GM21390 (cell line): ENCODE data around the gene EMILIN2.

ENCODE experiments used
- ATAC-seq: cut with Tn5 transposase; IDR thresholded peaks from one replicate; pipeline ENCODE4 v1.9.1; 2021; ENCODE audit not compliant: unreplicated experiment

Gene EMILIN2

GRCh38 chr18:2872095-2872494 is 25.3 kb downstream of the EMILIN2 start:
- no peak for ATAC-seq

- ATAC-seq: no peak
Observed at GRCh38 chr18:2874765-2875164, 28.0 kb downstream of the EMILIN2 start.

DNA sequence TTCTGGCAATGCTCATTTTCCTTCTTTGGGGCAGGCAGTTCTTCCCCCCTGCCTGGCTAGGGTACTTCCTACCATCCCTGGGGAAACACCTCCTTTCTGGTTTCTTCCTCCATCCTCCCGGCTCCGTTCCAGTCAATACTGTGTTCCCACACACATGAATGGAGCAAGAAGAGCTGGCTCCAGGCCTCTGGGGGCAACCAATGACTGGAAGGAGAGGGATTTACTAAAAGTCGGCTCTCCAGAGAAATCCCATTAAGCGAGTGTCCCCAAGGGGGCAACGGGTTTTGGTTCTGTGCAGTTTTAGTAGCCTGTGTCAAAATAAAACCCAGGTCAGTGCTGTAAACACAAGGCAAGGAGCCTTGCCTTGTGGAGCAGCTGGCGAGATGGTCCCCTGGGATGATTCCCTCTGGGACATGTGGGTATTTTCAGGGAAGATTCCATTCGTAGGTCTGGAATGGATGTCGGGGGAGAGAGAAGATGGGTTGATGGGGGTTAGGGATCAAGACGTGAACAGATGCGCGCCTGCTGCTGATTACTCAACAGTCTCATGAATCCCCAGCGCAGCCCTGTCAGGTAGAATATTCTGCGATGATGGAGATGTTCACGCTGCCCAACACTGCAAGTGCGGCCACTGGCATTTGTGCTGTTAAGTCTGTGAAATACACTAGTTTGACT is 32.0 kb downstream of the EMILIN2 start:
- no peak for ATAC-seq

DNA sequence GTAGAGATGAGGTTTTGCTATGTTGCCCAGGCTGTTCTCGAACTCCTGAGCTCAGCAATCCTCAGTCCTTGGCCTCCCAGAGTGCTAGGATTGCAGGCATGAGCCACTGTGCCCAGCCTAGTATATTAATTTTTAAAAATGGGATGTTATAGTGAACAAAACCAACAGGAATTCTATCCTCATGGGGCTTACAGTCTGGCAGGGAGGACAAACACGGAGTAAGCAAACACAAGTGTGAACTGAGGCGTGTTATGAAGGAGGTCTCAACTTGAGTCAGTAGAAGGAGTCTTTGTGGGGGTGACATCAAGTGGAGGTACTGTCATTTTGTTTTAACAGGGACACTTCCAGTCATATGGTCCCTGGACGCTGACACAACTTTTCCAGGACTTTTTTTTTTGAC is 33.1 kb downstream of the EMILIN2 start:
- no peak for ATAC-seq

DNA sequence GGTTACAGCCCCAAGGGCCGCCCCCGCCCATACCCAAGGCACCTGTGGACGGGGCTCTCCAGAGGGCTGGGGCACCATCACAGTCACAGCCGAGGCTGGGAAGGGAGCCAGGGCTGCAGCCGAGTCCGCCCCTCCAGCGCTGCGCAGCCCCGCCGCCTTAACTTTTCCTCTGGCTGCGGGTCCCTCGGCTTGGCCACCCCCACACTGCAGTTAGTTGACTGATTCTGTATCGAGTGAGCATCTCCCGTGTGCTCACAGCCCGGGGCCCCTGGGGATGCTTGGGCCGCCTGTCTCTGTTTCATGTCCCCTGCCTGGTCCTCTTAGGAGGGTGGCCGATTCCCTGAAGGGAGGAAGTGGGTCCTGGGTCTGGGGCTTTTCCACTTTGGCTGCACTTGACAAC is 33.7 kb downstream of the EMILIN2 start:
- no peak for ATAC-seq

DNA sequence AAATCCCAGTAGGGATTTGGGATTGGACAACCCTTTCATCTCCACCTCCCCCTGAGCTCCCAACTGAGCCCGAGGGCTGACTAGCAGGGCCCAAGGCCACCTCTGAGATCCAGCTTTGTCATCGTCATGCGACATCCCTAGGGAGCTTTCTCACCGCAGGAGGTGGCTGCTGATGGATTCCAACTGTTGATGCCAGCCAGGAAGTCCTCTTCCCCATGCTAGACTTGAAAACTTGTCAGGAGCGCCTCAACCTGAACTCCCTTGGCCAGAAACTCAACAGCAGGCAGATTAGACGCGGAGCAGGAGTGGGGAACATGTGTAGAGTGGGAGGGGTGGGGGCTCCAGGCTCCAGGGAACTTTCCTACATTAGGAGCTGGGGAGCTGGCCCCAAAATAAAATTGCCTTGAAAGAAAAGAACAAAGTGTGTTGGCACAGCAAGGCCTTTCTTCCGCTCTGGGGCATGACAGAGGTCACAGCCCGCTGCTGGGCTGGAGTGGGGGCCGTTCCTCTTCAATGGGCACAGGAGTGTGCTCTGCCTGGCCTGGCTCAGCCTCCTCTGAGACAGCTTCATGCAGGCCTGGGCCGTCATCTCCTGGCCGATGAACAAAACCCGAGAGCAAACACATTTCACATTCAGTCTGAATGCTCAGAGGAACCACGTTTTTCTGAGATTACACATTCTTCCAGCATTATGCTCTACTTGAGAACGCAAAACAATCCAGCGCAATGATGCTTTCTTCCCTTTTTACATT is 34.5 kb downstream of the EMILIN2 start:
- ATAC-seq: no peak

DNA sequence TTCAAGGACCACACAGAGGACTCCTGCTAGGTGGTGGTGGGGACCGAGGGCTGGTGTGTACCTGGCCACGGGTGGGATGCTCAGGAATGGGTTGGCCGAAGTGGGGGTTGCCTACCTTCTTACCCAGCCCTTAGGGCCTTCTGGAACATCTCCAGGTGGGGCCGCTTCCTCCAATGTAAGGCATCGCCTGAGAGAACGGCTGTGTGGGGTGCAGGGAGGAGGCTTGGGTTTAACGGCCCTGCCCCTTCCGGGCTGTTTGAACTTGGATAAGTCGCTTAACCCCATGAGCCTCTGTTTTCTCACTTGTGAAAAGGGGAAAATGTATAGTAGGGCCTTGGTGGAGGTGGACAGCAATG is 35.0 kb downstream of the EMILIN2 start:
- no peak for ATAC-seq

GRCh38 chr18:2882201-2882600 is 35.4 kb downstream of the EMILIN2 start:
- no peak for ATAC-seq

DNA sequence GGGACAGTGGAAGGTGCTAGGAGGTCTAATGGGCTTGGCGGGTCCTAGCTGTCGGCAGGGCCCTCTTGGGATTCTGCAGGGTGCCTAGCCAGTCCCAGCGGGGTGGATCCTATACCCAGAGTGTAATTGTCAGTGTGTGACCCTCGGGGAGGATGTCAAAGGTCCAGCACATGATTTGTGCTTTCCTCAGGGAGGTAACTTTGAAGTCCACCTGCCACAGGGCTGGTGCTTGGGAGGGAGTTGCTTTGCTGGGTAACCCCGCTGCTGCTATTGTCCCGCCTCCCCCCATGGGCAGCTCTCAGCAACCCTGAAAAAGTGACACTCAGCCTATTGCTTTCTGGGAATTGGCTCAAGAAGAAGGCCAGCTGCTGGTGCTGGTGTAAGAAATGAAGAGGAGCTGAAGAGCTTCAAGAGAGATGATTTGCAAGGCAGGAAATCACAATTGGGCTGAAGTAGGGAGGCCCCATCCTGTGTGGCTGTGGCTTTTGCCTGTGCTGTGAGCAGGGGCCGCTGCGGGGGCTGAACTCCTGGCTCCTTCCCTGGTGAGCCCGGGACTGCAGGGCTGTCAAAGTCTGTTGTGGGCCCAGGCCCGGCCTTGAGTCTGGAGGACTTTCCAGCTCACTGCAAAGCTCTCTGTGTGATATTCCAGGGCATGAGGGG is 36.4 kb downstream of the EMILIN2 start:
- no peak for ATAC-seq

DNA sequence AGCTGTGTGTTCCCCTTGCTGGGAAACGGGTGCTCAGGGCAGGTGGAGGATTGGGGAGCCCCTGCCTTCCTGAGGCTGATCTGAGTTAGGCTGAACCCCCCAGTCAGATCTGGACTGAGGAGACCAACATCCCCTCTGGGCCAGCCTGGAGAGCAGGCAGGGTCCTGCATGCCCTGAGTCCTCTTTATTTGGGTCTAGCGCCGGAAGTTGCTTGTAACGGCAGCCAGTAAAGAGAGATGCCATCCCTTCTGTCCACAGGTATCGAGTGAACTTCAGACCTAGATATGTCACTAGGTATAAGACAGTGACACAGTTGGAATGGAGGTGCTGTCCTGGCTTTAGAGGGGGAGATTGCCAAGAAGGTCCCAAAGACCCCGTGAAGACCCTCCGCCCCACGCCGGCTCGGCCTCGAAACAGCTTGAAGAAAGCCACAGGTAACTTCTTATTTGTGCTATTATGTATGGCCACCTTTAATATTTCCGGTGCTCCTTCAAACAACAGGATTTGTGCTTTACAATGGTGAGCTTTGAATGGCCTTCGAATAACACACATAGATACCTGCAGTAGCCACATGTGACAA is 38.0 kb downstream of the EMILIN2 start:
- ATAC-seq: no peak

- ATAC-seq: no peak
Observed at GRCh38 chr18:2887470-2887869, 40.7 kb downstream of the EMILIN2 start.

DNA sequence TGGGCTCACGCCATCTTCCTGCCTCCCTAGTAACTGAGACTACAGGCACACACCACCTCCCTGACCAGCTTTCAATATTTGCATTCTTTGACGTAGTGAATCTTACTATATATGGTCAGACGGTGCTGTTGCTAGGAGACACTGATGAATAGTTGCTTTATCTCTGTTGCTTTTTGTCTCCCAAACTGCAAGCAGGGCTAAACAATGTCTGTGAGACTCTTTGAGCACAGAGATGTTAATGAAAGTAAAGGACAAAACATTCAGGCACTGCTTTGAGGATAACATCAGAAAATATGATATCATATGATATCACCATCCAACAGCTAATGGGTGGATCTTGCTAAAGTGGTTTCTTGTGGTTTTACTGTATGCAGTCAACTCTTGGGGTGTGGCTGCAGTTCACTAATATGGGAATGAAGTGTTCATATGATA is 43.0 kb downstream of the EMILIN2 start:
- no peak for ATAC-seq

DNA sequence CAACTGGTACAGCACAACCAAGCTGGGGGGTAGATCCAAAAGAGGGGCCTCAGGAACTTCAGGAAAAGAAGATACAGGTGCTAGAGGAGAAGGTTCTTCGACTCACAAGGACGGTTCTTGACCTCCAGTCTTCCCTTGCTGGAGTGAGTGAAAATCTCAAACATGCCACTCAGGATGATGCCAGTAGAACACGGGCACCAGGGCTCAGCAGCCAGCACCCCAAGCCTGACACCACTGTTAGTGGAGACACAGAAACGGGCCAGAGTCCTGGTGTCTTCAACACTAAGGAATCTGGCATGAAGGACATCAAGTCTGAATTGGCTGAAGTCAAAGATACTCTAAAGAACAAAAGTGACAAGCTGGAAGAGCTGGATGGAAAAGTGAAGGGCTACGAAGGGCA is 43.8 kb downstream of the EMILIN2 start:
- ATAC-seq: no peak

DNA sequence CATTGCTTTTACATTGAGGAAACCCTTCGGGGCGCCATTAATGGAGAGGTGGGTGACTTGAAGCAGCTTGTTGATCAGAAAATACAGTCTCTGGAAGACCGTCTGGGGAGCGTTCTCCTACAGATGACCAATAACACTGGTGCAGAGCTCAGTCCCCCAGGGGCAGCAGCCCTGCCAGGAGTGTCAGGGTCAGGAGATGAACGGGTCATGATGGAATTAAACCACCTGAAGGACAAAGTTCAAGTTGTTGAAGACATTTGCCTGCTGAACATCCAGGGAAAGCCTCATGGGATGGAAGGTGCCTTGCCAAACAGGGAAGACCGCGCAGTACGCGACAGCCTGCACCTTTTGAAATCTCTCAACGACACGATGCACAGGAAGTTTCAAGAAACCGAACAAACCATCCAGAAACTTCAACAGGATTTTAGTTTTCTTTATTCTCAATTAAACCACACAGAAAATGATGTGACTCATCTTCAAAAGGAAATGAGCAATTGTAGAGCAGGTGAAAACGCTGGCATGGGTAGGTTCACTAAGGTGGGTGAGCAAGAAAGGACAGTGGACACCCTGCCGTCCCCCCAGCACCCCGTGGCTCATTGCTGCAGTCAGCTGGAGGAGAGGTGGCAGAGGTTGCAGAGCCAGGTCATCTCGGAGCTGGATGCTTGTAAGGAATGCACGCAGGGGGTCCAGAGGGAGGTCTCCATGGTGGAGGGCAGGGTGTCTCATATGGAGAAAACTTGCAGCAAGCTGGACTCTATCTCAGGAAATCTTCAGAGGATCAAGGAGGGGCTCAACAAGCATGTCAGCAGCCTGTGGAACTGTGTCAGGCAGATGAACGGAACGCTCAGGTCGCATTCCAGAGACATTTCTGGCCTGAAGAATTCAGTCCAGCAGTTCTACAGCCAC is 45.0 kb downstream of the EMILIN2 start:
- no peak for ATAC-seq

DNA sequence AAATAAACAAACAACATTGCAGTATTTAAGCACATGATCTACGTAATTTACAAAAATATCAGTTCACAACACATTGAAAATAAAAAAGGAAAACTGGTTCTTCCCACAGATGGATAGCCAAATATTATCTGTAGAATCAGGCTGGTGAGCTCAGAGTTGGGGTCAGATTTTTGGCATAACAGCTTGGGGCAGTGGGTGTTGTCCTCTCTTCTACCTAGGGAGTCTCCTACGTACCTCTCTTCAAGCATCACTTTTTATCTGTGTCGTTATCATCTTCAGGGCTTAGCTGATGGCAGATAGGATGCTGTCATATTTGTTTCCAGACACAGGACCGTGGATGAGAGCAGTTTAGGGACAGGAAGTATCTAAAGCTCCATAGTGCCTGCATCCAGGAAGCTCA is 46.2 kb downstream of the EMILIN2 start:
- ATAC-seq: no peak

DNA sequence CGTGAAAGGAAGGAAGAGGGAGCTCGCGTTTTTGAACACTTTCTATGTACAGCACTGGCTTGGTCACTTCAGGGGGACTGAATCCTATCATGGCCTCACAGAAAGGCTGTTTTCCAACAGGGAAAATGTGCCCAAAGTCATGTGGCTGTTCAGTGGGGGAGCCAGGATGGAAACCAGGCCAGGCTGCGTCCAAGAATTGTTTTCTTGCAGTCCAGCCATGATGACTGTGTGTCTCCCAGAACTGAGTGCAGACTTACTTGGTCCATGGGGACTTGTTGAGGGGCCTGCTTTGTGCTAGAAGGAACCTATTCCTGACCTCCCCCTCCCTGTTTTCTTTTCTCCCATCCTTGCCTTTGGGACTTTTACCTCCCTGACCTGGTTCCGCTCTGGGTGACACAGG is 46.9 kb downstream of the EMILIN2 start:
- no peak for ATAC-seq

GRCh38 chr18:2894131-2894840 is 47.5 kb downstream of the EMILIN2 start:
- ATAC-seq: no peak

DNA sequence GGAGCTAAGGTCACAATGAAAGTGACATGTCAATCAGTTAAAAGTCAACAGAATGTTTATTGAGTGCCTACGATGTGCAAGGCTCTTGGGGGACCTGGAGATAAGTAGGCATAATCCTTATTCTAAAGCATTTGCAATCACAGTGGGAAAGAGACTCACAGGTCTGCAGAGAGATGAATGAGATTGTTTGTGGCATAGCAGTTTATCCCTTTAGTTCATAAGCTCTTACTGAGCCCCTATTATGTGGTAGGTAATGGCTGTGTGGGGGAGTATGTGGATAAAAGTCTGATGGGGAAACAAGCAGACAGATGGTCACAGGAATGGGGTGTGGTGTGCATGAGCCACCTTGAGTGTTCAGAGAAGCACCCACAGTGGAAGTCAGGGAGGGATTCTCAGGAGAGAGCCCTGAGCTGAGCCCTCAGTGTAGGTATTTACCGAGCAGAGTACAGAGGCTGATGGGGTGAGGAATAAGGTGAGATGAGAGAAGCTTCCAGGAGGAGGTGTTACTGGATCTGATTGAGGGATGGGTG is 48.1 kb downstream of the EMILIN2 start:
- ATAC-seq: no peak

- no peak for ATAC-seq
Observed at GRCh38 chr18:2895391-2895790, 48.6 kb downstream of the EMILIN2 start.

GRCh38 chr18:2896990-2897389 is 50.2 kb downstream of the EMILIN2 start:
- no peak for ATAC-seq
